ENCODE measurements around the gene NECTIN1.

- TF ChIP-seq CTCF (IDR thresholded peaks at IDR 0.05) (no peak), EP300 (IDR thresholded peaks at IDR 0.05) (no peak)
Observed at GRCh38 chr11:119759324-119759723, 30.3 kb upstream of the NECTIN1 start.
